Calu3 (cell line): ENCODE results near the gene OLFM2. TPM values are rescaled to one million over a fixed set of nuclear protein-coding genes. Genes with fewer than 3 reads are reported as not detected.

Source experiments
- BruUV-seq: library from RNA; stranded (reverse); fragments of 400-500 nt; replicated peaks from 2 replicates; lab custom pipeline; 2021; lab: Mats Ljungman, UMichigan
- CTCF ChIA-PET: fragments of 300-600 bp; sonication (Branson Sonifier 250); formaldehyde crosslinking; loops from one replicate; lab custom pipeline; 2022; ENCODE audit warnings: antibody characterized with exemption; lab: Charles Lee
- DNase-seq: peaks from one replicate; pipeline ENCODE4 v3.0.0; 2022
- H3K27ac Mint-ChIP-seq: one replicate; pipeline ENCODE4 v1.8.0; 2022; ENCODE audit warnings: mixed read lengths; ENCODE audit not compliant: unreplicated experiment
- H3K27me3 Mint-ChIP-seq: one replicate; pipeline ENCODE4 v1.8.0; 2022; ENCODE audit warnings: mixed read lengths; ENCODE audit not compliant: unreplicated experiment
- H3K36me3 Mint-ChIP-seq: one replicate; pipeline ENCODE4 v1.8.0; 2022; ENCODE audit warnings: mild to moderate bottlenecking, moderate library complexity, mixed read lengths; ENCODE audit not compliant: insufficient read depth, unreplicated experiment
- H3K4me1 Mint-ChIP-seq: one replicate; pipeline ENCODE4 v1.8.0; 2022; ENCODE audit warnings: mild to moderate bottlenecking, low read depth, mixed read lengths; ENCODE audit not compliant: unreplicated experiment
- H3K4me3 Mint-ChIP-seq: one replicate; pipeline ENCODE4 v1.8.0; 2022; ENCODE audit warnings: mild to moderate bottlenecking, low read depth, moderate library complexity, mixed read lengths; ENCODE audit not compliant: unreplicated experiment
- H3K9me3 Mint-ChIP-seq: one replicate; pipeline ENCODE4 v1.8.0; 2022; ENCODE audit warnings: low read depth, mixed read lengths; ENCODE audit not compliant: unreplicated experiment
- intact Hi-C: fragments of 100-400 bp; cut with micrococcal nuclease; formaldehyde crosslinking; loops from one replicate; pipeline ENCODE4 v1.10.0; 2022; ENCODE audit not compliant: unreplicated experiment
- total RNA-seq: library from RNA; stranded (reverse); gene quantifications from 2 replicates; pipeline ENCODE4 v1.2.3, GENCODE V29; 2022
- TF ChIP-seq, protein P1 (sequence below): fragments of 200-600 bp; IDR thresholded peaks from one replicate; pipeline ENCODE4 v1.8.0; 2022; ENCODE audit warnings: antibody characterized with exemption; ENCODE audit not compliant: unreplicated experiment

The OLFM2 gene
- total RNA-seq, 1 experiment from 2014 or later: 11.2 TPM

DNA sequence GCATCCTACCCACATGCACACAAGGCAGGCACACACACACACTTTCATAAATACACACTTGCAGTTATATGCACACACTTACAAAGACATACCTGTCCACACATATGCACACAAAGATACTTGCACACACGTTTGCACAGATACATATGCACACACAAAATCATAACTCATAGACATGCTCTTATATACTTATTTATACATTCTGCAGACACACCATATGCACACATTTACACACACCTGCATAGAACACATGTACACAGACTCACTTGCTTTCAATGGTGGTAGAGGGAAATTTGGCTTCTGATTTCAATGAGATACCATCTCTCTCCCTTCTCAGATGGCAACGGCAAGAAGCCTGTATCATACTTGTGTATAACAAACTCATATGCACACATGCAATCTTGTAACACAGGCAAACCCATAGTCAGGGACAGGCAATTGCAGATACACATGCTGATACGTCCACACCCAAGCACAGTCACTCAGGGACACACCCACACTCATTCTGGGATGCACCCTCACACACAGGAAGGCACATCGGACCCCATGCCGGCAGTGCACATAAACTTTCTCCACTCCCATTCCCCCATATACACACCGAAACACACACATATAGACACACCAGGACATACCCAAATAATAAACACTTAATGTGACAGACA, 24.7 kb downstream of the OLFM2 start:
- peaks cover 1% of the 10 kb centered on the region for H3K4me1 Mint-ChIP-seq
- TF ChIP-seq, protein P1, sequence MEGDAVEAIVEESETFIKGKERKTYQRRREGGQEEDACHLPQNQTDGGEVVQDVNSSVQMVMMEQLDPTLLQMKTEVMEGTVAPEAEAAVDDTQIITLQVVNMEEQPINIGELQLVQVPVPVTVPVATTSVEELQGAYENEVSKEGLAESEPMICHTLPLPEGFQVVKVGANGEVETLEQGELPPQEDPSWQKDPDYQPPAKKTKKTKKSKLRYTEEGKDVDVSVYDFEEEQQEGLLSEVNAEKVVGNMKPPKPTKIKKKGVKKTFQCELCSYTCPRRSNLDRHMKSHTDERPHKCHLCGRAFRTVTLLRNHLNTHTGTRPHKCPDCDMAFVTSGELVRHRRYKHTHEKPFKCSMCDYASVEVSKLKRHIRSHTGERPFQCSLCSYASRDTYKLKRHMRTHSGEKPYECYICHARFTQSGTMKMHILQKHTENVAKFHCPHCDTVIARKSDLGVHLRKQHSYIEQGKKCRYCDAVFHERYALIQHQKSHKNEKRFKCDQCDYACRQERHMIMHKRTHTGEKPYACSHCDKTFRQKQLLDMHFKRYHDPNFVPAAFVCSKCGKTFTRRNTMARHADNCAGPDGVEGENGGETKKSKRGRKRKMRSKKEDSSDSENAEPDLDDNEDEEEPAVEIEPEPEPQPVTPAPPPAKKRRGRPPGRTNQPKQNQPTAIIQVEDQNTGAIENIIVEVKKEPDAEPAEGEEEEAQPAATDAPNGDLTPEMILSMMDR: no peak
- no peaks in the 10 kb centered on the region for H3K27me3 Mint-ChIP-seq
- no peak for DNase-seq
- H3K4me3 Mint-ChIP-seq: no peak overlapping the region
- H3K27ac Mint-ChIP-seq: no peak overlapping the region
- H3K36me3 Mint-ChIP-seq: no peaks in the 10 kb centered on the region
- H3K9me3 Mint-ChIP-seq: no peaks in the 10 kb centered on the region
- intact Hi-C loops: no loop called here
- no TSS peak for BruUV-seq
- CTCF ChIA-PET: no interaction called here

DNA sequence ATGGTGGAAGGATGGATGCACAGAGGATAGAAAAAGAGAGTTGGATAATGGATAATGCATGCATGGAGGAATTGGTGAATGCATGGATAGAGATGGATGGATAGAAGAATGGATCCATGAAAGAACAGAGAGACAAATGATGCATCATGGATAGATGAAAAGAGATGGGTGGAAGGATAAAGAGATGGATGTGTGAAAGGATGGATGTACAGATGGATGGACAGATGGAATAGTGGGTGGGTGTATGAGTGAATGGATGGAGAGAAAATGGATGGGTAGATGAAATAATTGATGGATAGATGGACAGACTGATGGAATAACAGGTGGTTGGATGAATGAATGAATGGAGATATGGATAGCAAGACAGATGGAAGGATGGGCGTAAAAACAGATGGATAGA, 25.7 kb downstream of the OLFM2 start:
- BruUV-seq: no TSS peak
- intact Hi-C loops: no loop called here

DNA sequence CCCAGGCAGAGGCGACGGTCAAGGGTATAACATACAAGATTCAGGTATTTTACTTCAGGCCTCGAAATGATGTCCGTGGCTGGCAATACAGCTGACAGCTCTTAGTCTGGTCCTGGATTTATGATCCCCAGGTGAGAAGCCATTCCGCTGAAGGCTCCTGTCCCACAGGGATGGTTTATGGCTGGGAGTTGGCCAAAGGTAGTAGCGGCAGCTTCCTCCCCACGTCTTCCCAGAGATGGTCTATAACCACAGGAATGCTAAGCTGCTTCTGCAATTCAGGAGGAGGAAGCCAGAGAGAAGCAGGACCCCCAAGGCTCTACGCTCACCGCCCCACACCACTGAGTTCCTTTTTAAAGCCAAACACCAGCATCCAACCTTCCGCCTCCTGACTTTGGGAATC, 27.1 kb downstream of the OLFM2 start:
- no peaks in the 10 kb centered on the region for H3K4me1 Mint-ChIP-seq
- no peaks in the 10 kb centered on the region for H3K36me3 Mint-ChIP-seq
- DNase-seq: no peak
- H3K4me3 Mint-ChIP-seq: no peak overlapping the region
- CTCF ChIA-PET: no interaction called here
- H3K27ac Mint-ChIP-seq: no peak overlapping the region
- H3K27me3 Mint-ChIP-seq: no peaks in the 10 kb centered on the region
- TF ChIP-seq, protein P1: no peak
- intact Hi-C loops: no loop called here
- H3K9me3 Mint-ChIP-seq: no peaks in the 10 kb centered on the region
- no TSS peak for BruUV-seq

More for the DNA sequence above, 25.7 kb downstream of the OLFM2 start:
- H3K36me3 Mint-ChIP-seq: no peaks in the 10 kb centered on the region
- no peaks in the 10 kb centered on the region for H3K9me3 Mint-ChIP-seq
- no peak overlapping the region for H3K4me3 Mint-ChIP-seq
- TF ChIP-seq, protein P1: no peak
- no peak overlapping the region for H3K27ac Mint-ChIP-seq
- CTCF ChIA-PET: no interaction called here
- no peak for DNase-seq
- H3K27me3 Mint-ChIP-seq: no peaks in the 10 kb centered on the region
- H3K4me1 Mint-ChIP-seq: no peaks in the 10 kb centered on the region

DNA sequence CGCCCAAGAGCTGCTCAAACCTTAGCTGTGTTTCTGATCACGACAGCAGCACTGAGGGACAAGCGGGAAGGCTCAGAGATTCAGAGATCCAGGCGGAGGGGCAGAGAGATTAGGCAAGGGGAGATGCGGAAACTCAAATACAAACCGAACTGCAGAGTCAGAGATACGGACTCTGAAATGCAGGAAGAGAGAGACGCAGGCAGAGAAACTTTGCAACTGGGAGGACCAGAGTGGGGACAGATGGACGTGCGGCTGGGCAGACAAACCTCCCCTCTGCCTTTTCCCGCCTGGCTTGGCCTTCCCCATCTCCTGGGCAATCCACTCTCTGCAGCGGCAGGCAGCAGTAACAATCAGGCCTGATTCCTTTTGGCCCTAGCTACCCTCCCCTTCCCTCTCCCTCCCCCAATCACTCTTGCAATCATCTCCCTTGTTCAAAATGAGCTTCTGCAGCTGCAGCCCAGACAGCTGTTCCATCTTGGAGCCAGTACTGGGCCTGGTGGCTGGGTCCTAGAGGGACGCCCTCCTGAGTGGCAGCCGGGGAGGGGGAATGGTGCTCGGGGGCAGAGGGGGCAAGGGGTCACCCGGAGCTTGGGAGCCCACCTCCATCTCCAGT, 29.7 kb downstream of the OLFM2 start:
- Mint-ChIP-seq H3K36me3 (no peaks in the 10 kb centered on the region), H3K4me3 (no peak overlapping the region), H3K27ac (no peak overlapping the region), H3K4me1 (no peaks in the 10 kb centered on the region), H3K9me3 (no peaks in the 10 kb centered on the region), H3K27me3 (no peaks in the 10 kb centered on the region)
- no peak for DNase-seq
- intact Hi-C loops: no loop called here
- CTCF ChIA-PET: no interaction called here
- BruUV-seq: no TSS peak
- TF ChIP-seq, protein P1: no peak
